ENCODE results near the gene SLC35E4. TPM values are rescaled to one million over a fixed set of nuclear protein-coding genes. Genes with fewer than 3 reads are reported as not detected.

SLC35E4 gene
- total and polyA plus RNA-seq, 4 donors, result 0.14 to 1.2 (median 0.30) TPM

DNA sequence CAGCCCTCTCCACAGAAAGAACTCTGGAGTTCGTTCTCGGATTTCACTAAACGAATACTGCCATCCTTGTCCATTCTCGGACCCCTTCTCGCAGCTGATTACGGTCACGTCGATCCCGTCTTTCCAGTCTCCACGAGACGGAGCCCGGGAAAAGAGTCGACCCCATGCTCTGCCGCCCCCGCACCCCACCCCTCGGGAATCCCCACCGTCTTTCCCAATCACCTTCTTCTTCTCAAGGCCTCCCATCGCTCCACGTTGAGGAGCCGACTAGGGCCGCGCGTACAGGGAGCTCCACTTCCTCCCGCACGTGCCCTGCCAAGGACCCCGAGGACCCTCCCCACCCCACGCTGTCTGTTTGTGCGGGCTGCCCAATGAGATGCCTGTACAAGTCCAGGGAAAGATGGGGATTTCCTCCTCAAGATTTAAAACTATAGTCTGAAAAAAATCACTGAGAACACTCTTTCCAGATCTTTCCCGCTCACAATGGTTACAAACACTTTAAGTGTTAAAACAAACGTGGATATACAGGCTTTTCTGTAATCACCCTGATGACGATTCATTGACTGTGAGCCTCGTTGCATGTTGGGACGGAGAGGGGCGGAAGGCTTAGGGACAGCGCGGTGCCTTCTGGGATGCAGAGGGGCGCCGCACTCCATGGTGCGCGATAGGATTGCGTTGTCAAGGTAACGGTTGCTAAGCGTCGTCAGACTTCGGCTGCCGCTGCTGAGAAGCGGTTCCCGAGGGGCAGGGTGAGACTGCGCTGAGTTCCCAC lies 43.8 kb upstream of the SLC35E4 start, which contains the start of gene PES1:
Gene PES1, minus strand, starts transcription at position 323 of the 772 bp plus-strand sequence. Its CDS starts 77 bp downstream, at position 246.
- Histone ChIP-seq H3K36me3 (ENCODE audit: control insufficient read depth in 4 of 4, insufficient read depth in 3 of 4, low read depth in 1 of 4, low read length in 3 of 4) (peaks cover 9 to 23% (median 21%) of the 10 kb centered on the region in 4 donors), H3K27me3 (ENCODE audit: control insufficient read depth in 4 of 4, insufficient read depth in 4 of 4, low read length in 3 of 4) (no peaks in the 10 kb centered on the region), H3K9me3 (ENCODE audit: control insufficient read depth in 4 of 4, low read length in 3 of 4) (no peaks in the 10 kb centered on the region), H3K27ac (ENCODE audit: low read depth in 1 of 2, low read length in 2 of 2) (peak within 1 kb of the TSS; percentile 77 to 89), H3K9ac (ENCODE audit: low read depth in 1 of 2, low read length in 2 of 2) (peak within 1 kb of the TSS; percentile 97 to 99), H3K4me3 (ENCODE audit: low read depth in 1 of 3, low read length in 3 of 3) (peak within 1 kb of the TSS; percentile 83 to 98 (median 98)), H3K4me1 (ENCODE audit: control insufficient read depth in 4 of 4, insufficient read depth in 4 of 4, low read length in 3 of 4) (peaks cover 0 to 18% (median 12%) of the 10 kb centered on the region in 4 donors)
- peak; percentile 95 for DNase-seq (ENCODE audit: low spot score)
- TF ChIP-seq SP1 (IDR thresholded peaks at IDR 0.05) (peak; percentile 71), JUND (IDR thresholded peaks at IDR 0.05) (peak; percentile 38 to 71), TAF1 (conservative IDR thresholded peaks at IDR 0.05) (no peak), FOXA2 (IDR thresholded peaks at IDR 0.05) (no peak), FOXA1 (IDR thresholded peaks at IDR 0.05) (no peak), RXRA (IDR thresholded peaks at IDR 0.05) (no peak), RAD21 (IDR thresholded peaks at IDR 0.05) (peak; percentile 30 to 39), YY1 (IDR thresholded peaks at IDR 0.05) (peak; percentile 67), GABPA (IDR thresholded peaks at IDR 0.05 in 1 of 2, conservative IDR thresholded peaks at IDR 0.05 in 1 of 2) (peak in 1 of 2 donors; percentile 86), HNF4A (conservative IDR thresholded peaks at IDR 0.05) (no peak), EGR1 (IDR thresholded peaks at IDR 0.05; ENCODE audit: low read depth in 2 of 2) (peak in 1 of 2 donors; percentile 28), HNF4G (IDR thresholded peaks at IDR 0.05) (no peak), NR2F2 (IDR thresholded peaks at IDR 0.05) (no peak)
- TF ChIP-seq, protein P1, sequence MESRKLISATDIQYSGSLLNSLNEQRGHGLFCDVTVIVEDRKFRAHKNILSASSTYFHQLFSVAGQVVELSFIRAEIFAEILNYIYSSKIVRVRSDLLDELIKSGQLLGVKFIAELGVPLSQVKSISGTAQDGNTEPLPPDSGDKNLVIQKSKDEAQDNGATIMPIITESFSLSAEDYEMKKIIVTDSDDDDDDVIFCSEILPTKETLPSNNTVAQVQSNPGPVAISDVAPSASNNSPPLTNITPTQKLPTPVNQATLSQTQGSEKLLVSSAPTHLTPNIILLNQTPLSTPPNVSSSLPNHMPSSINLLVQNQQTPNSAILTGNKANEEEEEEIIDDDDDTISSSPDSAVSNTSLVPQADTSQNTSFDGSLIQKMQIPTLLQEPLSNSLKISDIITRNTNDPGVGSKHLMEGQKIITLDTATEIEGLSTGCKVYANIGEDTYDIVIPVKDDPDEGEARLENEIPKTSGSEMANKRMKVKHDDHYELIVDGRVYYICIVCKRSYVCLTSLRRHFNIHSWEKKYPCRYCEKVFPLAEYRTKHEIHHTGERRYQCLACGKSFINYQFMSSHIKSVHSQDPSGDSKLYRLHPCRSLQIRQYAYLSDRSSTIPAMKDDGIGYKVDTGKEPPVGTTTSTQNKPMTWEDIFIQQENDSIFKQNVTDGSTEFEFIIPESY (IDR thresholded peaks at IDR 0.05), result peak; percentile 90
- TF ChIP-seq, protein P2, sequence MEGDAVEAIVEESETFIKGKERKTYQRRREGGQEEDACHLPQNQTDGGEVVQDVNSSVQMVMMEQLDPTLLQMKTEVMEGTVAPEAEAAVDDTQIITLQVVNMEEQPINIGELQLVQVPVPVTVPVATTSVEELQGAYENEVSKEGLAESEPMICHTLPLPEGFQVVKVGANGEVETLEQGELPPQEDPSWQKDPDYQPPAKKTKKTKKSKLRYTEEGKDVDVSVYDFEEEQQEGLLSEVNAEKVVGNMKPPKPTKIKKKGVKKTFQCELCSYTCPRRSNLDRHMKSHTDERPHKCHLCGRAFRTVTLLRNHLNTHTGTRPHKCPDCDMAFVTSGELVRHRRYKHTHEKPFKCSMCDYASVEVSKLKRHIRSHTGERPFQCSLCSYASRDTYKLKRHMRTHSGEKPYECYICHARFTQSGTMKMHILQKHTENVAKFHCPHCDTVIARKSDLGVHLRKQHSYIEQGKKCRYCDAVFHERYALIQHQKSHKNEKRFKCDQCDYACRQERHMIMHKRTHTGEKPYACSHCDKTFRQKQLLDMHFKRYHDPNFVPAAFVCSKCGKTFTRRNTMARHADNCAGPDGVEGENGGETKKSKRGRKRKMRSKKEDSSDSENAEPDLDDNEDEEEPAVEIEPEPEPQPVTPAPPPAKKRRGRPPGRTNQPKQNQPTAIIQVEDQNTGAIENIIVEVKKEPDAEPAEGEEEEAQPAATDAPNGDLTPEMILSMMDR (IDR thresholded peaks at IDR 0.05; ENCODE audit: low read depth, low read length, missing input control), result no peak
- TF ChIP-seq, protein P3, sequence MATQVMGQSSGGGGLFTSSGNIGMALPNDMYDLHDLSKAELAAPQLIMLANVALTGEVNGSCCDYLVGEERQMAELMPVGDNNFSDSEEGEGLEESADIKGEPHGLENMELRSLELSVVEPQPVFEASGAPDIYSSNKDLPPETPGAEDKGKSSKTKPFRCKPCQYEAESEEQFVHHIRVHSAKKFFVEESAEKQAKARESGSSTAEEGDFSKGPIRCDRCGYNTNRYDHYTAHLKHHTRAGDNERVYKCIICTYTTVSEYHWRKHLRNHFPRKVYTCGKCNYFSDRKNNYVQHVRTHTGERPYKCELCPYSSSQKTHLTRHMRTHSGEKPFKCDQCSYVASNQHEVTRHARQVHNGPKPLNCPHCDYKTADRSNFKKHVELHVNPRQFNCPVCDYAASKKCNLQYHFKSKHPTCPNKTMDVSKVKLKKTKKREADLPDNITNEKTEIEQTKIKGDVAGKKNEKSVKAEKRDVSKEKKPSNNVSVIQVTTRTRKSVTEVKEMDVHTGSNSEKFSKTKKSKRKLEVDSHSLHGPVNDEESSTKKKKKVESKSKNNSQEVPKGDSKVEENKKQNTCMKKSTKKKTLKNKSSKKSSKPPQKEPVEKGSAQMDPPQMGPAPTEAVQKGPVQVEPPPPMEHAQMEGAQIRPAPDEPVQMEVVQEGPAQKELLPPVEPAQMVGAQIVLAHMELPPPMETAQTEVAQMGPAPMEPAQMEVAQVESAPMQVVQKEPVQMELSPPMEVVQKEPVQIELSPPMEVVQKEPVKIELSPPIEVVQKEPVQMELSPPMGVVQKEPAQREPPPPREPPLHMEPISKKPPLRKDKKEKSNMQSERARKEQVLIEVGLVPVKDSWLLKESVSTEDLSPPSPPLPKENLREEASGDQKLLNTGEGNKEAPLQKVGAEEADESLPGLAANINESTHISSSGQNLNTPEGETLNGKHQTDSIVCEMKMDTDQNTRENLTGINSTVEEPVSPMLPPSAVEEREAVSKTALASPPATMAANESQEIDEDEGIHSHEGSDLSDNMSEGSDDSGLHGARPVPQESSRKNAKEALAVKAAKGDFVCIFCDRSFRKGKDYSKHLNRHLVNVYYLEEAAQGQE (IDR thresholded peaks at IDR 0.05), result peak; percentile 61
- TF ChIP-seq, protein P4, sequence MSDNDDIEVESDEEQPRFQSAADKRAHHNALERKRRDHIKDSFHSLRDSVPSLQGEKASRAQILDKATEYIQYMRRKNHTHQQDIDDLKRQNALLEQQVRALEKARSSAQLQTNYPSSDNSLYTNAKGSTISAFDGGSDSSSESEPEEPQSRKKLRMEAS (IDR thresholded peaks at IDR 0.05), result peak; percentile 99
- TF ChIP-seq, protein P5, sequence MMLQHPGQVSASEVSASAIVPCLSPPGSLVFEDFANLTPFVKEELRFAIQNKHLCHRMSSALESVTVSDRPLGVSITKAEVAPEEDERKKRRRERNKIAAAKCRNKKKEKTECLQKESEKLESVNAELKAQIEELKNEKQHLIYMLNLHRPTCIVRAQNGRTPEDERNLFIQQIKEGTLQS (IDR thresholded peaks at IDR 0.05), result no peak
- WGBS, result under 1% methylated on average over 49 of the region's 49 CpGs

Measured in liver (tissue), 9 donors.